Measurements from ENCODE around the gene NPEPL1. TPM values are rescaled to one million over a fixed set of nuclear protein-coding genes. Genes with fewer than 3 reads are reported as not detected.

Gene NPEPL1
- total RNA-seq, 1 experiment from 2014 or later, result 41.9 TPM

DNA sequence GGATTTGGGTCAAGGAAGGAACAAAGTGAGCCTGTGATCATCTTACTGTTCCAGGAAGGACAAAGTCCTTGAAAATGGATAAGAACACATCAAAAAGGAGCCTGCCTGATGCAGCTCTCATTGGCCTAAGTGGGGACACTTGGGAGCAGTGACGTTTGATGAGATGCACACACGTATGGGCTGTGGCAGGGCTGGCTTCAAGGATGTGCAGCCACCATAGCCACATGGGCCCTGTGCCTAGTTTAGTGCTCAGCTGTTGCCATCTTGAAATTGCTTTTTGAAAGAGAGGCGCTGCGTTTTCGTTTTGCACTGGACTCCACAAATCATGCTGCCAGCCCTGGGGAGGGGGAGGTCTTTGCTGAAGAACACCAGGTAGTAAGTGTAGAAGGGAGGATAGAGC, 6.6 kb upstream of the NPEPL1 start:
- Mint-ChIP-seq H3K4me1 (ENCODE audit: low read depth, unreplicated experiment) (no peaks in the 10 kb centered on the region), H3K9me3 (ENCODE audit: unreplicated experiment) (no peaks in the 10 kb centered on the region), H3K36me3 (ENCODE audit: insufficient read depth, unreplicated experiment) (peaks cover 3% of the 10 kb centered on the region), H3K27ac (ENCODE audit: unreplicated experiment) (no peak overlapping the region), H3K27me3 (ENCODE audit: insufficient read depth, unreplicated experiment) (no peaks in the 10 kb centered on the region), H3K4me3 (ENCODE audit: unreplicated experiment) (no peak overlapping the region)
- no peak overlapping the region for H3K4me3 ChIP-seq (ENCODE audit: low read depth, low read length)
- ChIA-PET CTCF (no interaction called here), POLR2A (no interaction called here)
- no peaks in the 10 kb centered on the region for H3K4me1 ChIP-seq
- no peaks in the 10 kb centered on the region for H3K9me3 ChIP-seq
- BruUV-seq (replicated peaks), result no TSS peak
- H3K36me3 ChIP-seq (ENCODE audit: control insufficient read depth, insufficient read depth, low read length), result no peaks in the 10 kb centered on the region
- no peak for DNase-seq
- intact Hi-C loops (cut with micrococcal nuclease; ENCODE audit: unreplicated experiment), result no loop called here
- TF ChIP-seq, protein P1, sequence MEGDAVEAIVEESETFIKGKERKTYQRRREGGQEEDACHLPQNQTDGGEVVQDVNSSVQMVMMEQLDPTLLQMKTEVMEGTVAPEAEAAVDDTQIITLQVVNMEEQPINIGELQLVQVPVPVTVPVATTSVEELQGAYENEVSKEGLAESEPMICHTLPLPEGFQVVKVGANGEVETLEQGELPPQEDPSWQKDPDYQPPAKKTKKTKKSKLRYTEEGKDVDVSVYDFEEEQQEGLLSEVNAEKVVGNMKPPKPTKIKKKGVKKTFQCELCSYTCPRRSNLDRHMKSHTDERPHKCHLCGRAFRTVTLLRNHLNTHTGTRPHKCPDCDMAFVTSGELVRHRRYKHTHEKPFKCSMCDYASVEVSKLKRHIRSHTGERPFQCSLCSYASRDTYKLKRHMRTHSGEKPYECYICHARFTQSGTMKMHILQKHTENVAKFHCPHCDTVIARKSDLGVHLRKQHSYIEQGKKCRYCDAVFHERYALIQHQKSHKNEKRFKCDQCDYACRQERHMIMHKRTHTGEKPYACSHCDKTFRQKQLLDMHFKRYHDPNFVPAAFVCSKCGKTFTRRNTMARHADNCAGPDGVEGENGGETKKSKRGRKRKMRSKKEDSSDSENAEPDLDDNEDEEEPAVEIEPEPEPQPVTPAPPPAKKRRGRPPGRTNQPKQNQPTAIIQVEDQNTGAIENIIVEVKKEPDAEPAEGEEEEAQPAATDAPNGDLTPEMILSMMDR (IDR thresholded peaks at IDR 0.05; ENCODE audit: insufficient read depth in 1 of 2, low read depth in 1 of 2, low read length in 1 of 2, severe bottlenecking in 1 of 2, unreplicated experiment in 1 of 2), result no peak
- no peaks in the 10 kb centered on the region for H3K27me3 ChIP-seq (replicated peaks; ENCODE audit: control insufficient read depth, insufficient read depth, low read length)

DNA sequence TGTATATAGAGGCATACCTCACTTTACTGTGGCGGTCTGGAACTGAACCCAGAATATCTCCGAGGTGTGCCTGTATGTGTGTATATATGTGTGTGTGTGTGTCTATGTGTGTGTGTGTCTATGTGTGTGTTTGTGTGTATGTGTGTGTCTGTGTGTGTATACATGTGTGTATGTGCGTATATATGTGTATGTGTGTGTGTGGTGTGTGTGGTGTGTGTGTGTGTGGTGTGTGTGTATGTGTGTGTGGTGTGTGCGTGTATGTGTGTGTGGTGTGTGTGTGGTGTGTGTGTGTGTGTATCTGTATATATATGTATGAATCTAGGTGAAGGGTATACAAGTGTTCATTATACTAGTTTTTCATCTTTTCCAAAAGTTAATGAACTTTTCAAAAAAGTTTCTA, 4.2 kb upstream of the NPEPL1 start:
- H3K9me3 Mint-ChIP-seq (ENCODE audit: unreplicated experiment), result no peaks in the 10 kb centered on the region
- TF ChIP-seq, protein P1 (IDR thresholded peaks at IDR 0.05; ENCODE audit: insufficient read depth in 1 of 2, low read depth in 1 of 2, low read length in 1 of 2, severe bottlenecking in 1 of 2, unreplicated experiment in 1 of 2), result no peak
- H3K36me3 ChIP-seq (ENCODE audit: control insufficient read depth, insufficient read depth, low read length), result no peaks in the 10 kb centered on the region
- no peaks in the 10 kb centered on the region for H3K27me3 Mint-ChIP-seq (ENCODE audit: insufficient read depth, unreplicated experiment)
- no TSS peak for BruUV-seq (replicated peaks)
- H3K36me3 Mint-ChIP-seq (ENCODE audit: insufficient read depth, unreplicated experiment), result no peaks in the 10 kb centered on the region
- intact Hi-C loops (cut with micrococcal nuclease; ENCODE audit: unreplicated experiment), result no loop called here
- no peaks in the 10 kb centered on the region for H3K4me1 Mint-ChIP-seq (ENCODE audit: low read depth, unreplicated experiment)
- no peaks in the 10 kb centered on the region for H3K27me3 ChIP-seq (replicated peaks; ENCODE audit: control insufficient read depth, insufficient read depth, low read length)
- H3K4me3 Mint-ChIP-seq (ENCODE audit: unreplicated experiment), result no peak overlapping the region
- DNase-seq, result no peak
- ChIA-PET CTCF (no interaction called here), POLR2A (no interaction called here)
- H3K9me3 ChIP-seq, result no peaks in the 10 kb centered on the region
- H3K4me1 ChIP-seq, result peaks cover 9% of the 10 kb centered on the region
- no peak overlapping the region for H3K4me3 ChIP-seq (ENCODE audit: low read depth, low read length)
- no peak overlapping the region for H3K27ac Mint-ChIP-seq (ENCODE audit: unreplicated experiment)

DNA sequence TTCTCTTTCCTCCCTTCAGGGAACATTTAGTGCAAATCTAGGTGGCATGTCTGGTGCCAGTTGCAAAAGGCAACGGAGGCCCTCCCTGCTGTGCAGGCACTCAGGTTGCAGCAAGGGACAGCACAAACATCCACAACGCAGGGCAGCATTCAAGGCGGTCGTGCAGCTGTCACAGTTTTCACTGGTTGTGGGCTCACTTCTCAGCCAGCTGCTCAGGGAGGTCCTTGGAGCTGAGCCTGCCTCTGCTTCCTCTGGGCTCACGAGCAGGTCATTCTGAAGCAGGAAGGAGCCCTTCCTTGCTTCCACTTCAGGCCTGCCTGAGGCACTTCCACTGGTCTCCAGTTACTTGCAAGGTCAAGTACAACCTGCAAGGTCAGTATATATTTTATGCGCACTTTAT, 3.8 kb upstream of the NPEPL1 start:
- intact Hi-C loops (cut with micrococcal nuclease; ENCODE audit: unreplicated experiment), result no loop called here
- POLR2A ChIA-PET, result no interaction called here
- CTCF ChIA-PET, result no interaction called here
- no TSS peak for BruUV-seq (replicated peaks)
- Histone ChIP-seq H3K4me3 (ENCODE audit: low read depth, low read length) (no peak overlapping the region), H3K27me3 (replicated peaks; ENCODE audit: control insufficient read depth, insufficient read depth, low read length) (no peaks in the 10 kb centered on the region), H3K4me1 (peaks cover 13% of the 10 kb centered on the region), H3K9me3 (no peaks in the 10 kb centered on the region), H3K36me3 (ENCODE audit: control insufficient read depth, insufficient read depth, low read length) (no peaks in the 10 kb centered on the region)
- no peaks in the 10 kb centered on the region for H3K27me3 Mint-ChIP-seq (ENCODE audit: insufficient read depth, unreplicated experiment)
- H3K9me3 Mint-ChIP-seq (ENCODE audit: unreplicated experiment), result no peaks in the 10 kb centered on the region
- H3K36me3 Mint-ChIP-seq (ENCODE audit: insufficient read depth, unreplicated experiment), result no peaks in the 10 kb centered on the region
- H3K4me1 Mint-ChIP-seq (ENCODE audit: low read depth, unreplicated experiment), result no peaks in the 10 kb centered on the region
- TF ChIP-seq, protein P1 (IDR thresholded peaks at IDR 0.05; ENCODE audit: insufficient read depth in 1 of 2, low read depth in 1 of 2, low read length in 1 of 2, severe bottlenecking in 1 of 2, unreplicated experiment in 1 of 2), result no peak
- no peak for DNase-seq
- H3K4me3 Mint-ChIP-seq (ENCODE audit: unreplicated experiment), result no peak overlapping the region
- no peak overlapping the region for H3K27ac Mint-ChIP-seq (ENCODE audit: unreplicated experiment)

Measured in Caco-2 (cell line).